Memory B cell (primary cell): ENCODE measurements around the gene KCTD2.

Experiments used
- ATAC-seq: fragments of 150-1000 bp; cut with Tn5 transposase; 2 replicates; pipeline ENCODE4 v1.10.0; 2021; ENCODE audit warnings: low read depth, mild to moderate bottlenecking, moderate library complexity
- DNase-seq, 2 donors: peaks; one replicate each; pipeline ENCODE4 v3.0.0; 2022; ENCODE audit warnings: low spot score in 2 of 2
- H3K27ac Mint-ChIP-seq: one replicate; pipeline ENCODE4 v1.8.0; 2022; ENCODE audit warnings: mild to moderate bottlenecking, moderate library complexity, mixed read lengths
- H3K27me3 Mint-ChIP-seq: one replicate; pipeline ENCODE4 v1.8.0; 2022; ENCODE audit warnings: mixed read lengths
- H3K36me3 Mint-ChIP-seq: one replicate; pipeline ENCODE4 v1.8.0; 2022; ENCODE audit warnings: mild to moderate bottlenecking, mixed read lengths
- H3K4me1 Mint-ChIP-seq: one replicate; pipeline ENCODE4 v1.8.0; 2022; ENCODE audit warnings: mixed read lengths
- H3K4me3 Mint-ChIP-seq: one replicate; pipeline ENCODE4 v1.8.0; 2022; ENCODE audit warnings: mild to moderate bottlenecking, moderate library complexity, mixed read lengths
- H3K9me3 Mint-ChIP-seq: one replicate; pipeline ENCODE4 v1.8.0; 2022; ENCODE audit warnings: mixed read lengths

The KCTD2 gene

GRCh38 chr17:75049706-75050105 is 2.7 kb downstream of the KCTD2 start:
- Mint-ChIP-seq H3K27ac (no peak overlapping the region), H3K27me3 (no peaks in the 10 kb centered on the region), H3K4me1 (peaks cover 19% of the 10 kb centered on the region), H3K9me3 (no peaks in the 10 kb centered on the region), H3K36me3 (peaks cover 8% of the 10 kb centered on the region), H3K4me3 (no peak overlapping the region)
- ATAC-seq: no peak
- DNase-seq: no peak

DNA sequence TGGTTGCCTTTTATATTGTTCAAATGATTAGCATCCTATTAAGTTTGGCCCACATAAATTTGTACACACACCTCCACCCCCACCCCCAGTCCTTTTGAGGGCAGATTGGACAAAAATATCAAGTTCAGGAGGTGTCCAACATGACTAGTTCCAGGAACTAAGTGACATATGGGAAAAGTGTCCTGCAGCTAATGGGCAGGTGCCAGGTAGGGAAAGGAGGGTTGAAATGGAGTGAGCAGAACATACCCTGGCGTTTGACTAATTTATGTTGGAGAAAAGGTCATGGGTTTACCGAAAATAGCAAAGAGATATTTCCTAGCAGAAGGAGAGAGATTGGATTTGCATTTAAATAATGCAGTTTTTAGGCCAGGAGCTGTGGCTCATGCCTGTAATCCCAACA is 4.9 kb downstream of the KCTD2 start:
- Mint-ChIP-seq H3K27ac (no peak overlapping the region), H3K4me1 (peaks cover 12% of the 10 kb centered on the region), H3K9me3 (no peaks in the 10 kb centered on the region), H3K27me3 (no peaks in the 10 kb centered on the region), H3K4me3 (no peak overlapping the region), H3K36me3 (peaks cover 8% of the 10 kb centered on the region)
- DNase-seq: no peak
- ATAC-seq: no peak

GRCh38 chr17:75059369-75060345 is 12.6 kb downstream of the KCTD2 start:
- Mint-ChIP-seq H3K36me3 (peaks cover 22% of the 10 kb centered on the region), H3K9me3 (no peaks in the 10 kb centered on the region), H3K4me1 (no peaks in the 10 kb centered on the region), H3K4me3 (no peak overlapping the region), H3K27ac (no peak overlapping the region), H3K27me3 (no peaks in the 10 kb centered on the region)
- DNase-seq (no peak), ATAC-seq (no peak)

DNA sequence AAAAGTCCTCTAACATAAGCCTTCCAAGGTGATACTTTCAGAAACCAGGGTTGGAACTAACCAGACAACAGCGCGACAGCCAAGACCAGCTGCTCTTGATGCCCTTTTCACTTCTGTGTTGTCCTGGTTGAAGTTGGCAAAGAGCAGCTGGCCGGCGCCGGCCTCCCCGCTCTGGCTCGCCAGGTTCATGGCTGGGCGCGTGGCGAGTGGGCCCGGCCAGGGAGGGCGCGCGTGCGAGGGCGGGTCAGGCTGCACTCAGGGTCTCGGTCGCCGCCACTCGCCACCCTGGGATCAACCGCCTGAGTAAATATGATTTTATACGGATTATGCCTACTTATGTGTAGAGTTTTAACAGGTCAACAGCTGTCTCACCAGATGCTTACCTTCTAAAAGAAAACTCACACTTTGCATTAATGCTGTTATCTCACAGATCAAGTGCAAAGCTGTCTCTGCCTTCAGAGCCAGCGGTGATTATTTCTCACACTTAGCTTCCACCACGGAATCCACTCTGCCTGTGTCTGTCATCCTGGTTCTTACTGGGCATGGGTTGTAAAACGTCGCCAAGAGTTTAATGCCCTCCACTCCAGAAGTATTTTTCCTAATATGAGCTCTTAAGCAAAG is 13.5 kb downstream of the KCTD2 start:
- Mint-ChIP-seq H3K27ac (no peak overlapping the region), H3K36me3 (peaks cover 22% of the 10 kb centered on the region), H3K4me1 (no peaks in the 10 kb centered on the region)

DNA sequence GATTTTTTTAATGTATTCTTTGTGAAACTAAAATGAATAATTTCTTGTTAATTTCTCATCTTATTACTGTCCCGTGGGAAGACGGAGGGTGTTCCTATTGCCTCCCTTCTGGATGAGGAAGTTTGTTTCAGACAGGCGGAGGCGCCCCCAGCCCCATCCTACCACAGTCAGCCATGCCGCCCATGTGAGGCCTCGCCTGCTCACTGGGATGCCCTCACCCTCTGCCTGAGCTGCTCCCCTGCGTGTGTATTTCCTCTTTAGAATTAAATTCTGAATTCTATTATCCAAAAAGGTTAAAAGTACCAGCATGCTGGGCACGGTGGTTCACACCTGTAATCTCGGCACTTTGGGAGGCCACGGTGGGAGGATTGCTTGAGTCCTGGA is 14.0 kb downstream of the KCTD2 start:
- no peak for ATAC-seq
- H3K4me1 Mint-ChIP-seq: no peaks in the 10 kb centered on the region
- no peaks in the 10 kb centered on the region for H3K9me3 Mint-ChIP-seq
- H3K4me3 Mint-ChIP-seq: no peak overlapping the region
- peaks cover 22% of the 10 kb centered on the region for H3K36me3 Mint-ChIP-seq
- DNase-seq: no peak
- no peak overlapping the region for H3K27ac Mint-ChIP-seq
- no peaks in the 10 kb centered on the region for H3K27me3 Mint-ChIP-seq

More for the DNA sequence above, 13.5 kb downstream of the KCTD2 start:
- ATAC-seq (no peak), DNase-seq (no peak)
- H3K9me3 Mint-ChIP-seq: no peaks in the 10 kb centered on the region
- no peaks in the 10 kb centered on the region for H3K27me3 Mint-ChIP-seq
- no peak overlapping the region for H3K4me3 Mint-ChIP-seq

- ATAC-seq (no peak), DNase-seq (no peak)
- Mint-ChIP-seq H3K36me3 (peaks cover 22% of the 10 kb centered on the region), H3K4me1 (no peaks in the 10 kb centered on the region), H3K9me3 (no peaks in the 10 kb centered on the region), H3K4me3 (no peak overlapping the region), H3K27me3 (no peaks in the 10 kb centered on the region), H3K27ac (no peak overlapping the region)
These were observed 14.6 kb downstream of the KCTD2 start for GRCh38 chr17:75061618-75062017.

- DNase-seq: no peak
- no peak for ATAC-seq
- H3K9me3 Mint-ChIP-seq: no peaks in the 10 kb centered on the region
- H3K36me3 Mint-ChIP-seq: peaks cover 22% of the 10 kb centered on the region
- no peaks in the 10 kb centered on the region for H3K4me1 Mint-ChIP-seq
- H3K27me3 Mint-ChIP-seq: no peaks in the 10 kb centered on the region
- H3K4me3 Mint-ChIP-seq: no peak overlapping the region
- H3K27ac Mint-ChIP-seq: no peak overlapping the region
These were observed 16.2 kb downstream of the KCTD2 start for GRCh38 chr17:75063201-75063600.

GRCh38 chr17:75063626-75064025 is 16.6 kb downstream of the KCTD2 start:
- Mint-ChIP-seq H3K27me3 (no peaks in the 10 kb centered on the region), H3K4me1 (no peaks in the 10 kb centered on the region), H3K36me3 (peaks cover 22% of the 10 kb centered on the region), H3K4me3 (no peak overlapping the region), H3K27ac (no peak overlapping the region), H3K9me3 (no peaks in the 10 kb centered on the region)
- DNase-seq (no peak), ATAC-seq (no peak)

GRCh38 chr17:75064040-75064439 is 17.0 kb downstream of the KCTD2 start:
- ATAC-seq (no peak), DNase-seq (no peak)
- no peaks in the 10 kb centered on the region for H3K27me3 Mint-ChIP-seq
- H3K36me3 Mint-ChIP-seq: peaks cover 22% of the 10 kb centered on the region
- H3K27ac Mint-ChIP-seq: no peak overlapping the region
- no peaks in the 10 kb centered on the region for H3K4me1 Mint-ChIP-seq
- no peak overlapping the region for H3K4me3 Mint-ChIP-seq
- H3K9me3 Mint-ChIP-seq: no peaks in the 10 kb centered on the region

DNA sequence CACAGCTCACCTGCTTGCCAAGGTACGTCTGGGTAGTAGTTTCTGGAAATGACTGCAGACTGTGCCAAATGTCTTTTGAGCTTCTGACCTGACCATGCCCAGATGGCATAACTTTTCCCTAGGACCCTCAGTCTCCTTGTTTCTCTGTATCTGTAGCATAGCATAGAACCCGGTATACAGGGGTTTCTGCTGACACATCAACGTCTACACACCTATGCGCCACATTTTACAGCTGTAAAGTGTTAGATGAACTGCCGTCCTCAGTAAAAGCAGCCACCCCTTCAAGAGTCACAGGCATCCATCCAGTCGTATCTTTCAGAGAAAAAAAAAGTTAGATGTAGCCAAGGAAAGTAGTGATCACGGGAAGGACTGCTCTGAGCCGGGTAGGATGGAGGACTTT is 17.4 kb downstream of the KCTD2 start:
- no peaks in the 10 kb centered on the region for H3K9me3 Mint-ChIP-seq
- H3K4me1 Mint-ChIP-seq: no peaks in the 10 kb centered on the region
- no peaks in the 10 kb centered on the region for H3K27me3 Mint-ChIP-seq
- no peak overlapping the region for H3K27ac Mint-ChIP-seq
- no peak for DNase-seq
- no peak overlapping the region for H3K4me3 Mint-ChIP-seq
- peaks cover 21% of the 10 kb centered on the region for H3K36me3 Mint-ChIP-seq
- no peak for ATAC-seq

DNA sequence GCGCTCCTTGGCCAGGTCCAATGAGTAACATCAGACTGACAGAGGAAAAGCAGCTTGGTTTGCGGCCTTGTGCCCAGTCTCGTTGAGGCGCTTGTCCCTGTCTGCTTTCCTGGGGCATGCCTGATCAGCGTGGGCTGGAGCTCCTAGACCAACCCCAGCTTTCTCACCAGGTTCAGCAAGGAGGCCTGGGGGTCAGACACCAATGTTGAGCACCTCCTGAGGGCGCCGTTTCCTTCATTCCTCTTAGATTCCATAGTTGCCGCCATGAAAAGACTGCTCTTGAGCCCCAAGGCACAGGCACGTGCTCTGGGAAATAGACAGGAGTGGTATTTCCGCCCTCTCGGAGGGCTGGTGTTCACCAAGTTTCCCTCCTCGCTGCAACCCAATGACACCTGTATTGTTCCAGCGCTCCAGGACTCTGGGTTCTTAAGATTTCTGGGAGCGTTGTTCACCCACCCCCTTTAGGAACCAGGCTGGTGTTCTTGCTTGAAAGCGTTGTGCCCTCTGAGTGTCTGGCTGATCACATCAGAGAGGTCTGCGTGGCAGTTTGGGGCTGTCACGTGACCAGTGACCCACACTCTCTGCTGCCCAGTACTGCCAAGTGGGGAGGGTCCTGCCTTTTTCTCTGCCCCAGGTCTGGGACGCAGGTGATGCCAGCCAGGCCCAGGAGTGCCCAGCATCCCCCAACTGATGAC is 18.0 kb downstream of the KCTD2 start:
- Mint-ChIP-seq H3K27ac (no peak overlapping the region), H3K9me3 (no peaks in the 10 kb centered on the region), H3K4me1 (no peaks in the 10 kb centered on the region), H3K27me3 (no peaks in the 10 kb centered on the region), H3K36me3 (peaks cover 17% of the 10 kb centered on the region), H3K4me3 (no peak overlapping the region)
- DNase-seq (no peak), ATAC-seq (no peak)

GRCh38 chr17:75065562-75066151 is 18.6 kb downstream of the KCTD2 start:
- DNase-seq: no peak
- H3K9me3 Mint-ChIP-seq: no peaks in the 10 kb centered on the region
- no peak for ATAC-seq
- no peaks in the 10 kb centered on the region for H3K27me3 Mint-ChIP-seq
- no peak overlapping the region for H3K27ac Mint-ChIP-seq
- H3K36me3 Mint-ChIP-seq: peaks cover 15% of the 10 kb centered on the region
- no peak overlapping the region for H3K4me3 Mint-ChIP-seq
- H3K4me1 Mint-ChIP-seq: no peaks in the 10 kb centered on the region

- Mint-ChIP-seq H3K4me1 (no peaks in the 10 kb centered on the region), H3K9me3 (no peaks in the 10 kb centered on the region), H3K27me3 (no peaks in the 10 kb centered on the region), H3K36me3 (peaks cover 7% of the 10 kb centered on the region), H3K27ac (no peak overlapping the region), H3K4me3 (no peak overlapping the region)
- ATAC-seq (no peak), DNase-seq (no peak)
These were observed 20.8 kb downstream of the KCTD2 start for GRCh38 chr17:75067856-75068255.

DNA sequence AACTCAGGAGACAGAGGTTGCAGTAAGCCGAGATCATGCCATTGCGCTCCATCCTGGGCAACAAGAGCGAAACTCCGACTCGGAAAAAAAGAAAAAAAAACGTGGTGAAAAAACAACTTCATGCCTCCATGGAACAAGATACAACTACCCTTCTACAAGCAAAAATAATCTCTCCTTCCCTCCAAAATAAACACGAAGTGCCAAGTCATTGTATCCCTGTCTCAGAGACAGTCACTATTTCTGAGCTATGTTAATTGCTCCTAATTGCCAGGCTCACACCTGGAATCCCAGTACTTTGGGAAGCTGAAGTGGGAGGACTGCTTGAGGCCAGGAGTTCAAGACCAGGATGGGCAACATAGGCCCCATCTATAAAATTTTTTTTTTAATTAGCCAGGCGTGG is 21.7 kb downstream of the KCTD2 start:
- Mint-ChIP-seq H3K4me1 (no peaks in the 10 kb centered on the region), H3K27ac (no peak overlapping the region), H3K9me3 (no peaks in the 10 kb centered on the region), H3K4me3 (no peak overlapping the region), H3K36me3 (peaks cover 2% of the 10 kb centered on the region), H3K27me3 (no peaks in the 10 kb centered on the region)
- ATAC-seq (no peak), DNase-seq (no peak)
